Erythroblast (primary cell): ENCODE results near the gene CCDC198.

Source experiments
- DNase-seq, 2 experiments: peaks; one replicate each; lab custom pipeline; 2025; lab: John Stamatoyannopoulos, UW
- GATA1 ChIP-seq: IDR thresholded peaks from 2 replicates; pipeline ENCODE4 v1.6.1; 2011; ENCODE audit warnings: low read depth, mild to moderate bottlenecking, control low read depth, low read length, moderate library complexity
- POLR2A ChIP-seq: IDR thresholded peaks from 2 replicates; pipeline ENCODE4 v1.6.1; 2011; ENCODE audit warnings: mild to moderate bottlenecking, low read length

Gene CCDC198

GRCh38 chr14:57486767-57487379 lies 6.8 kb downstream of the CCDC198 start:
- TF ChIP-seq GATA1 (no peak), POLR2A (no peak)
- peak; percentile 9 to 28 for DNase-seq

GRCh38 chr14:57485635-57486034 lies 8.0 kb downstream of the CCDC198 start:
- DNase-seq = no peak
- no peak for TF ChIP-seq POLR2A
- no peak for TF ChIP-seq GATA1

- TF ChIP-seq GATA1 = no peak
- TF ChIP-seq POLR2A = no peak
Measured at GRCh38 chr14:57482120-57482519, 11.5 kb downstream of the CCDC198 start.

GRCh38 chr14:57480051-57480450 lies 13.6 kb downstream of the CCDC198 start:
- DNase-seq = no peak
- TF ChIP-seq GATA1 (no peak), POLR2A (no peak)

More at GRCh38 chr14:57482120-57482519, 11.5 kb downstream of the CCDC198 start:
- no peak for DNase-seq

GRCh38 chr14:57479197-57479596 lies 14.5 kb downstream of the CCDC198 start:
- no peak for TF ChIP-seq GATA1
- no peak for TF ChIP-seq POLR2A
- no peak for DNase-seq

GRCh38 chr14:57478050-57478449 lies 15.6 kb downstream of the CCDC198 start:
- DNase-seq = no peak
- TF ChIP-seq POLR2A (no peak), GATA1 (no peak)

- DNase-seq = no peak
Measured at GRCh38 chr14:57470909-57471308, 22.7 kb downstream of the CCDC198 start.

GRCh38 chr14:57464008-57464730 lies 29.5 kb downstream of the CCDC198 start:
- no peak for DNase-seq
- no peak for TF ChIP-seq GATA1
- TF ChIP-seq POLR2A = no peak

More at GRCh38 chr14:57470909-57471308, 22.7 kb downstream of the CCDC198 start:
- TF ChIP-seq POLR2A (no peak), GATA1 (no peak)

- no peak for DNase-seq
- TF ChIP-seq GATA1 (no peak), POLR2A (no peak)
Measured at GRCh38 chr14:57462551-57462950, 31.1 kb downstream of the CCDC198 start.

GRCh38 chr14:57461777-57462320 lies 31.8 kb downstream of the CCDC198 start:
- no peak for DNase-seq
- no peak for TF ChIP-seq GATA1
- TF ChIP-seq POLR2A = no peak

- no peak for TF ChIP-seq POLR2A
- no peak for TF ChIP-seq GATA1
- DNase-seq = no peak
Measured at GRCh38 chr14:57435923-57436322, 57.7 kb downstream of the CCDC198 start.

- DNase-seq = no peak
- TF ChIP-seq POLR2A (no peak), GATA1 (no peak)
Measured at GRCh38 chr14:57420986-57421385, 72.7 kb downstream of the CCDC198 start.

- DNase-seq = no peak
- no peak for TF ChIP-seq GATA1
- no peak for TF ChIP-seq POLR2A
Measured at GRCh38 chr14:57420033-57420432, 73.6 kb downstream of the CCDC198 start.
